Endothelial cell of umbilical vein (primary cell): ENCODE results near the gene SPOP. TPM values are rescaled to one million over a fixed set of nuclear protein-coding genes. Genes with fewer than 3 reads are reported as not detected.

ENCODE experiments used
- BruUV-seq: library from RNA; stranded (reverse); fragments of 400-500 nt; replicated peaks from 2 replicates; lab custom pipeline; 2021; lab: Mats Ljungman, UMichigan
- CTCF ChIA-PET: fragments of 300-600, 350-600 bp; sonication (Branson Sonifier 250); formaldehyde crosslinking; loops from one replicate; lab custom pipeline; 2021; ENCODE audit warnings: antibody characterized with exemption, inconsistent platforms; lab: Charles Lee
- POLR2A ChIA-PET: fragments of 300-600, 350-600 bp; sonication (Branson Sonifier 250); formaldehyde crosslinking; loops from one replicate; lab custom pipeline; 2021; ENCODE audit warnings: antibody characterized with exemption, inconsistent platforms; lab: Charles Lee
- DNase-seq: peaks from one replicate; pipeline ENCODE4 v3.0.0-alpha.2; 2011; ENCODE audit warnings: low read depth, low spot score
- FAIRE-seq: peaks from 2 replicates; lab custom pipeline; 2011; peaks lifted over from hg19 to GRCh38; lab: Jason Lieb, UNC
- H2AFZ ChIP-seq: 2 replicates; pipeline ENCODE4 v1.6.0; 2012; ENCODE audit warnings: low read depth, low read length, control low read depth, inconsistent platforms
- H3K27ac ChIP-seq: 2 replicates; pipeline ENCODE4 v1.5.1; 2011; ENCODE audit warnings: low read depth, mild to moderate bottlenecking, control low read depth, low read length, moderate library complexity; ENCODE audit not compliant: insufficient read depth
- H3K27me3 ChIP-seq, 2 experiments: 2 replicates each; pipeline versions ENCODE4 v1.6.0 to v1.6.1; 2011; ENCODE audit warnings: low read length in 2 of 2, mixed read lengths in 1 of 2; ENCODE audit not compliant: control insufficient read depth in 2 of 2, insufficient read depth in 2 of 2
- H3K36me3 ChIP-seq, 2 experiments: 2 replicates in 1 of 2; 3 replicates in 1 of 2; pipeline ENCODE4 v1.5.1; 2011; ENCODE audit warnings: low read length in 2 of 2, mild to moderate bottlenecking in 1 of 2, moderate library complexity in 1 of 2; ENCODE audit not compliant: control insufficient read depth in 2 of 2, insufficient read depth in 2 of 2; ENCODE audit errors: extremely low read depth in 1 of 2
- H3K4me1 ChIP-seq: 3 replicates; pipeline ENCODE4 v1.5.1; 2011; ENCODE audit warnings: mild to moderate bottlenecking, low read length; ENCODE audit not compliant: control insufficient read depth, insufficient read depth; ENCODE audit errors: extremely low read depth
- H3K4me2 ChIP-seq: 2 replicates; pipeline ENCODE4 v1.6.1; 2011; ENCODE audit warnings: low read length, control low read depth, mixed read lengths; ENCODE audit not compliant: insufficient read depth
- H3K4me3 ChIP-seq, 3 experiments: fragments of 200-600 bp in 1 of 3; sonication (generic), shearing (Covaris generic) in 1 of 3; replicated peaks in 1 of 3; 2 replicates each; pipeline ENCODE4 v1.5.1; 2011 to 2016; ENCODE audit warnings: control low read depth in 3 of 3, low read length in 3 of 3, mild to moderate bottlenecking in 2 of 3, inconsistent platforms in 1 of 3, low read depth in 1 of 3, moderate library complexity in 1 of 3; ENCODE audit not compliant: insufficient read depth in 1 of 3
- H3K79me2 ChIP-seq: 2 replicates; pipeline ENCODE4 v1.6.0; 2012; ENCODE audit warnings: low read length, inconsistent platforms; ENCODE audit not compliant: control insufficient read depth, insufficient read depth
- H3K9ac ChIP-seq: replicated peaks from 2 replicates; pipeline ENCODE3; 2011; ENCODE audit warnings: low read length, control low read depth; ENCODE audit not compliant: insufficient read depth; ENCODE audit errors: extremely low read depth
- H3K9me1 ChIP-seq: replicated peaks from 3 replicates; pipeline ENCODE4 v1.6.0; 2011; ENCODE audit warnings: mild to moderate bottlenecking, low read length; ENCODE audit not compliant: control insufficient read depth, insufficient read depth; ENCODE audit errors: extremely low read depth
- H3K9me3 ChIP-seq: replicated peaks from 2 replicates; pipeline ENCODE4 v1.5.1; 2012; ENCODE audit warnings: low read length, inconsistent platforms; ENCODE audit not compliant: control insufficient read depth, insufficient read depth
- H4K20me1 ChIP-seq: replicated peaks from 2 replicates; pipeline ENCODE3; 2011; ENCODE audit warnings: mild to moderate bottlenecking, low read length; ENCODE audit not compliant: control insufficient read depth, insufficient read depth; ENCODE audit errors: extremely low read depth
- CTCF ChIP-seq, 2 donors: IDR thresholded peaks; 1 replicate in 1 of 2; 2 replicates in 1 of 2; pipeline ENCODE4 v1.5.1; 2011; ENCODE audit warnings: low read length in 2 of 2, mild to moderate bottlenecking in 2 of 2, moderate library complexity in 2 of 2, control low read depth in 1 of 2, inconsistent platforms in 1 of 2, low read depth in 1 of 2; ENCODE audit not compliant: insufficient read depth in 1 of 2; ENCODE audit errors: extremely low read depth in 1 of 2
- EZH2 ChIP-seq: IDR thresholded peaks from 2 replicates; pipeline ENCODE4 v1.6.1; 2012; ENCODE audit warnings: borderline replicate concordance, low read depth, mild to moderate bottlenecking, moderate library complexity, low read length, inconsistent platforms; ENCODE audit not compliant: severe bottlenecking
- FOS ChIP-seq: IDR thresholded peaks from 2 replicates; pipeline ENCODE4 v1.6.1; 2011; ENCODE audit warnings: mild to moderate bottlenecking, low read length, moderate library complexity, borderline replicate concordance; ENCODE audit not compliant: insufficient read depth
- GATA2 ChIP-seq: IDR thresholded peaks from 2 replicates; pipeline ENCODE4 v1.7.0; 2011; ENCODE audit warnings: low read depth, mild to moderate bottlenecking, moderate library complexity, mixed read lengths, low read length; ENCODE audit not compliant: insufficient read length, insufficient read depth
- JUN ChIP-seq: IDR thresholded peaks from 2 replicates; pipeline ENCODE4 v1.6.1; 2011; ENCODE audit warnings: borderline replicate concordance, low read depth; ENCODE audit not compliant: insufficient read length, insufficient read depth
- MAX ChIP-seq: IDR thresholded peaks from 2 replicates; pipeline ENCODE4 v1.6.1; 2011; ENCODE audit not compliant: insufficient read depth, insufficient read length
- MYC ChIP-seq: IDR thresholded peaks from one replicate; pipeline ENCODE4 v1.6.1; 2011; ENCODE audit warnings: mild to moderate bottlenecking, low read depth, low read length
- POLR2A ChIP-seq: IDR thresholded peaks from 2 replicates; pipeline ENCODE4 v1.6.1; 2012; ENCODE audit warnings: low read depth, mild to moderate bottlenecking, control low read depth, low read length
- POLR2AphosphoS5 ChIP-seq: IDR thresholded peaks from 2 replicates; pipeline ENCODE4 v1.6.1; 2012; ENCODE audit warnings: low read depth, mild to moderate bottlenecking, control low read depth, low read length, moderate library complexity; ENCODE audit not compliant: insufficient read depth
- dilution Hi-C: fragments of 300-500 bp; cut with MboI; formaldehyde crosslinking; loops from one replicate; pipeline ENCODE4 v1.15.0; 2019; ENCODE audit warnings: low sequenced_read_pairs; ENCODE audit not compliant: extremely low pct_ligation_motif_present
- intact Hi-C: fragments of 100-400 bp; cut with micrococcal nuclease; formaldehyde crosslinking; loops from one replicate; pipeline ENCODE4 v1.10.0; 2022
- polyA plus RNA-seq, 4 experiments: library from polyadenylated mRNA; depleted of rRNA in 3 of 4; stranded (reverse) in 3 of 4; unstranded in 1 of 4; fragments of >200 nt; gene quantifications; 2 replicates each; pipeline versions ENCODE4 v1.2.1 to v1.2.3, GENCODE V29; 2011 to 2012; ENCODE audit warnings: missing spikeins in 1 of 4
- total RNA-seq: library from RNA; stranded (reverse); gene quantifications from 2 replicates; pipeline ENCODE4 v1.2.3, GENCODE V29; 2021

SPOP gene
- total and polyA plus RNA-seq, 2 donors (not counting 3 experiments of a cell fraction or from before 2014, with no cell fraction given): 46.9 to 61.0 TPM

GRCh38 chr17:49687878-49688491, 10.1 kb upstream of the SPOP start:
- Histone ChIP-seq H3K27ac (peak overlapping the region; percentile 87), H3K79me2 (no peaks in the 10 kb centered on the region), H3K27me3 (no peaks in the 10 kb centered on the region), H3K9me1 (no peaks in the 10 kb centered on the region), H4K20me1 (no peaks in the 10 kb centered on the region), H3K4me1 (peaks cover 42% of the 10 kb centered on the region), H3K4me3 (no peak overlapping the region), H3K9me3 (no peaks in the 10 kb centered on the region), H3K4me2 (peak overlapping the region; percentile 32), H2AFZ (peak overlapping the region; percentile 45), H3K36me3 (no peaks in the 10 kb centered on the region), H3K9ac (peak overlapping the region; percentile 64)
- POLR2A ChIA-PET: interaction anchor here (1.1 kb wide), 1 partner anchor 11 kb away, joined by 10 read pairs; the partner anchor contains the start of gene SPOP
- CTCF ChIA-PET: interaction anchor here (1.0 to 24.3 kb wide), 6 partner anchors 8 to 117 kb away, joined by 3 to 786 read pairs (median 4); partner anchors contain the start of gene NXPH3
- peak; percentile 91 for FAIRE-seq
- dilution Hi-C loops (no loop called here), intact Hi-C loops (loop anchor here (1.0 to 2.0 kb wide), 3 partner anchors 10 to 65 kb away; partner anchors contain the start of gene SPOP)
- no TSS peak for BruUV-seq
- TF ChIP-seq EZH2 (no peak), GATA2 (peak; percentile 48), JUN (peak; percentile 57), POLR2A (peak; percentile 70), FOS (no peak), CTCF (IDR thresholded peaks at IDR 0.05; ENCODE audit: extremely low read depth in 1 of 2, insufficient read depth in 1 of 2, low read depth in 1 of 2, low read length in 2 of 2) (no peak), MYC (peak; percentile 91), MAX (peak; percentile 81), POLR2AphosphoS5 (peak; percentile 87)
- DNase-seq: peak; percentile 96
